HG03469 (cell line): Measurements from ENCODE around the gene EXOSC5.
A peak's percentile ranks its signal among the peaks of the same experiment; 100 is the strongest.
"Not testable (repeated sequence)": the region's sequence is repeated elsewhere in the genome, so short reads cannot be mapped to it uniquely, and the experiment has no call there.

Experiments
- ATAC-seq: cut with Tn5 transposase; IDR thresholded peaks from one replicate; pipeline ENCODE4 v1.9.1; 2021; ENCODE audit warnings: mild to moderate bottlenecking, moderate library complexity, moderate number of reproducible peaks; ENCODE audit not compliant: unreplicated experiment

EXOSC5 gene

GRCh38 chr19:41371541-41371940 lies 25.6 kb downstream of the EXOSC5 start:
- ATAC-seq: no peak

- ATAC-seq: not testable (repeated sequence)
Measured at GRCh38 chr19:41371119-41371518, 26.0 kb downstream of the EXOSC5 start.

- ATAC-seq: no peak
Measured at GRCh38 chr19:41369769-41370168, 27.4 kb downstream of the EXOSC5 start.

- no peak for ATAC-seq
Measured at GRCh38 chr19:41367848-41368301, 29.3 kb downstream of the EXOSC5 start.

GRCh38 chr19:41366089-41366488 lies 31.1 kb downstream of the EXOSC5 start:
- ATAC-seq: no peak

GRCh38 chr19:41364524-41365391 lies 32.4 kb downstream of the EXOSC5 start:
- no peak for ATAC-seq

- peak; percentile 69 for ATAC-seq
Measured at GRCh38 chr19:41363753-41364523, 33.2 kb downstream of the EXOSC5 start, which contains the start of gene B9D2. TSS of gene B9D2 (minus strand) at chr19:41364149. CDS start at chr19:41363519, 630 bp downstream.

GRCh38 chr19:41363371-41363752 lies 33.8 kb downstream of the EXOSC5 start:
- ATAC-seq: no peak

- ATAC-seq: no peak
Measured at GRCh38 chr19:41362143-41362847, 34.9 kb downstream of the EXOSC5 start.

- no peak for ATAC-seq
Measured at GRCh38 chr19:41359741-41360140, 37.4 kb downstream of the EXOSC5 start.

- ATAC-seq: no peak
Measured at GRCh38 chr19:41357746-41358145, 39.4 kb downstream of the EXOSC5 start.

- ATAC-seq: no peak
Measured at GRCh38 chr19:41356984-41357739, 40.0 kb downstream of the EXOSC5 start.

GRCh38 chr19:41355802-41356201 lies 41.4 kb downstream of the EXOSC5 start:
- ATAC-seq: no peak

GRCh38 chr19:41355035-41355434 lies 42.1 kb downstream of the EXOSC5 start:
- ATAC-seq: no peak

- no peak for ATAC-seq
Measured at GRCh38 chr19:41354343-41354953, 42.7 kb downstream of the EXOSC5 start.

GRCh38 chr19:41353466-41354342 lies 43.5 kb downstream of the EXOSC5 start, which contains the start of gene TGFB1:
TSS of gene TGFB1 (minus strand) at chr19:41353922. CDS start at chr19:41353044, 878 bp downstream.
- ATAC-seq: no peak

- no peak for ATAC-seq
Measured at GRCh38 chr19:41352609-41353465, 44.3 kb downstream of the EXOSC5 start.

GRCh38 chr19:41352279-41352608 lies 44.9 kb downstream of the EXOSC5 start:
- no peak for ATAC-seq
